Measurements from ENCODE around the gene CEP192.
"Not testable (repeated sequence)": the region's sequence is repeated elsewhere in the genome, so short reads cannot be mapped to it uniquely, and the experiment has no call there.

CEP192 gene

DNA sequence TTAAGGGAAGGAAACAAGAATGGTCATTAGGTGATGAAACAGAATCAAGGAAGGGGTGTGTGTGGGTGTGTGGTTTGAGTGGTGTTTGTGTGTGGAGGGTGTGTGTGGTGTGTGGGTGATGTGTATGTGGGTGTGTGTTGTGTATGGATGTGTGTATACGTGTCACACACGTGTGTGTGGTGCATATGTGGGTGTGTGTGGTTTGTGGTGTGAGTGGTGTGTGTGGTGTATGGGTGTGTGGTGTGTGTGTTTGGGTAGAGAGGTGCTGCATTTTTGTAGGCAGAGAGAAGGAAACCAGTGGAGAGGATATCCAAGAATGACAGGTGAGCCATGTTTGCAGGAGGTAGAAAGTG lies 1.1 kb upstream of the CEP192 start:
- no peak for DNase-seq (ENCODE audit: low spot score)

DNA sequence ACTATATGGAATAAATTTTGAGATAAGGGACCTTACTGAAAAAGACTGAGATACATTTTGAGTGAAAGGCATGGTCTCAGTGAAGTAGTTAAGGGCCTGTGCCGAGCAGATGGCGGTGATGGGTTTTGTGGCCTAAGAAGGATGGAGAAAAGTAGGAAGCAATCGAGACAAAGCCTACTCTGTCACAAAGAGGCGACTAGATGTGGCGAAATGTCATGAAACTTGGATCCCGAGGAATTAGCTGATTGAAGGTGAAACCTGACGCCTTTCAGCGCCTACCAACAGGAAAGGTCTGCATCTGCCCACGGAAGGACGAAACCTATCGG lies 558 bp upstream of the CEP192 start:
- DNase-seq (ENCODE audit: low spot score), result no peak

DNA sequence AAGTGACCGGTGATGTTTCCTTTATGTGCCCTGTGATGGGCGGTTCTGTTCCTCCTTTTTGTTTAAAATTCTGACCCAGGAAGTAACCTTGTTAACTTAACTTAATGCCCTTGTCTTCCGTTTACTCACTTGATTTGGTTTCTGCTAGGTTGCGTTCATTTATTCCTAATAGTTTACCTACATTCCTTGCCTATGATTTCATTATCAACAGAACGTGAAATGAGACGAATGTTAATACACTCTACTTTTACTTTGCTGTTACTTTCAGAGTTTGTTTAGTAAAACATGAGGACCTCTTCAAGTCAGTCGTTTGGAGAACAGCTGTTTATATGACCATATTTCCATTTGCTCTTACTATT lies 638 bp downstream of the CEP192 start:
- no peak for DNase-seq (ENCODE audit: low spot score)

DNA sequence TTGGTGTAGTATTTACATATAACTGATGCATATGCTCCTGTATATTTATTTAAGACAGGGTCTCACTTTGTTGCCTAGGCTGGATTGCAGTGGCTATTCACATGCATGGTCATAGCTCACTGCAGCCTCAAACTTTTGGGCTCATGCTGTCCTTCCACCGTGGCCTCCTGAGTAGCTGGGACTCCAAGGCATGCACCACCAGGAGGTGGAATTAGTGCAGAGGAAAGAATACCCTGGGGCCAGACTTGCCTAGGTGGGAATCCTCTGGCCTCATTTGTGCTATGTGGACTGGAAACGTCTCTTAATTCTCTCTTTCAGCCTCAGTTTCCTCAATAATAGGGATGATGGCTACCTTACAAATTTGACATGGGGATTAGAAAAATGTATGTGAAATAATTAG lies 2.3 kb downstream of the CEP192 start:
- no peak for DNase-seq (ENCODE audit: low spot score)

DNA sequence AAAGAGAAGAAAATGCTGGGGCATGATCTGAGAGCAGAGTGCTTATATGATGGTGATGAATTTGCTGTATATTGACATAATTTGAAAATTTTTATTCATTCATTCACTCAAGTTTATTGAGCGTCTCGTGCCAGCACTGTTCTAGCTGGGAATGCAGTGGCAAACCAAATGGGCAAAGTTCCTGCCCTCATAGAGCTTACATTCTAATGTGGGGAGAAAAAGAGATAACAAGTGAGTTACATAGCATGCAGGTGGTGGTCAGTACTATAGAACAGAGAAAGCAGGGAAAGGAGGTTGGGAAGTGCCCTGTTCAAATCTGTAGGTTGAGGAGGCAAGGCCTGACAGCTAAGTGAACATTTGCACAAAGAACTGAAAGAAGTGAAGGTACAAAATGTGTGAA lies 4.3 kb downstream of the CEP192 start:
- no peak for DNase-seq (ENCODE audit: low spot score)

DNA sequence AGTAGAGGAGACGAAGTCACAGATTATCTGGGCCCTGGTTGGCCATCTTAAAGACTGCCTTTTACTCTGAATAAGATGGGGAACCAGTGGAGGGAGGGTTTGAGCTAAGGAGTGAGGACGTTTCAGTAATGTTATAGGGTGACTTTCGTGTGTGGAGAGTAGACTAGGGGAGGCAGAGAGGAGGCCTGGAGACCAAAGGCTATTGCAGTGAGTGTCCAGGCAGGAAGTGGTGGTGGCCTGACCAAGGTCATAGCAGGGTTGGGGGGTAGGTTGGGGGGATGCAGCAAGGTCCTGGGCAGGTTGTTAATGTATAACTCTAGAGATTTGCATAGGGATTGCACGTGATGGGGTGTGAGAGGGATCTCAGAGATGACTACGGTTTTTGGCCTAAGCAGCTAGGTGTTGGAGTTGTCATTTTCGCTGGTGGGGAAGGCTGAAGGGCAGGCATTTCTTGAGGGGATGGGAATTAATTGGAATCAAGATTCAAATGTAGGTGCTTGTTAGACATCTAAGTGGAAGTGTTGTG lies 4.9 kb downstream of the CEP192 start:
- no peak for DNase-seq (ENCODE audit: low spot score)

DNA sequence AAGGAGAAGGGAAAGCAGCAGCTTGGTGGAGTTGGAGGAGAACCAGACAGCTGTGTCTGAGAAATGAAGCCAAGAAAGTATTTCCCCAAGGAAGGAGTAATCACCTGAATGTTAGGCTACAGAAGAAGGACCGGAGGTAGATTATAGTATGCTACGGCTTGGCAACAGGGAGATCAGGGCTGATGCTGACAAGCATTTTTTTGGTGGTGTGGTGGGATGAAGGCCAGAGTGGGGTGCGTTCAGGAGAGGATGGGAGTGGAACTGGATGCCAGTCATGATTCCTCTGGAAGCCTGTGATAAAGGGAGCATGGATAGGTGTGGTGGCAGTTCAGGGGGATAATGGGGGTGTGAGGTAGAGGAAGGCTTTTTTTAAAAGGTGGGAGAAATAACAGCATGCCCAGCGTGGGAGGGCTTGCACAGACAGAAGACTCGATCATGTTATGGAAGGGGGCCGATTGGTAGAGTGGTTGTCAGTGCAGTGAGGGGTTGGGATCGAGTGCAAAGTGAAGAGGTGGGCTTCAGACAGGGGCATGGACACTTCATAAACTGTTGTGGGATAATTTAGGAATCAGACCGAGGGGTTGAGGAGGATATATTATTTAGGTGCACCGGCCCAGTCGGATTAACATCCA lies 5.6 kb downstream of the CEP192 start:
- no peak for DNase-seq (ENCODE audit: low spot score)

DNA sequence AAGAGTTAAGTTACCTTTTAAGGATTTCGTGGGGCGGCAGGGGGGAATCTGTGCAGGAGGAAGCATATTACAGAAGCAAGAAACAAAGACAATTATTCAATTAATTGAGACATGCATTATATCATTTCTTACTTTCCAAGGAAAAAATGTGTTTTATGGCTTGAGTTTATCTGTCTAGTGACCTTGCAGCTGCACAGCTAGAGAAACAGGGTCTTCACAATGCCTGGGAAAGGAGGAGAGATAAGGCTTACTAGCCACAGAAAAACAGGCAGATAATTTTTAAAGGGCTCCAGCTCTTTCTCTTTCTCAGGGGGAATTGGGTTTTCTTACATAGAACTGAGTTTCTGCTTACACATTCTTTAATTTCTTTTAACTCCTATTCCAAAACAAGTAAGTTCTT lies 6.2 kb downstream of the CEP192 start:
- DNase-seq (ENCODE audit: low spot score), result not testable (repeated sequence)

DNA sequence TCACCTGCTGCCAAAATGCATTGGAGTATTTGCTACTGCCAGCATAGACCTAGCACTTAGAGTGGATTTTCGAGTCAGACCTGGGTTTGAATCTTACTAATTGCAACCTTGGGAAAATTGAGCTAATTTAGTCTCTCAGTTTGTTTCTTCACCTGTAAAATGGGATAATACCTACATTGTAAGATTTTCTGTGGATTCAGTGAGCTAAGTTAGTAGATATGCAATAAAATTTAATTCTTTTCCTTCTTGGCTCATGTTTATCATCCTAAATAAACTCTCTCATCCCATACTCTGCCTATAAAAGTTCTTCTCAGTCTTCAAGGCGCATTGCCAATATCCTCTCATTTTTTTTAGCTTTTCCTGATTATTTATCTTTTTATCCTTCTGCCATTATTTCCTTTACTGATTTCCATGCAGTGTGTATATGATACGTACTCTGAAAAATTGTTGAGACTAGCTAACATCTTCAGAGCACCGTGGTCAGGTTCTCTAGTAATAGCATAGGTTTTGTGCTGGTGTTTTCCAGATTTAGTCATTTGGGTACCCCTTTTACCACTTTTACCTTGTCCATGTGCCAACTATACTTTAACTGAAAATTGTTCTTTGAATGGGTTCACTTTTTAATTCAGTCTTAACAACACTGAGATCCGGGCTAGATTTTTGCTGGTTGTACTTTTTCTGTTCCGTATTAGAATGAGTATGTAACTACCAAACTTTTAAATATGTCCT lies 7.3 kb downstream of the CEP192 start:
- no peak for DNase-seq (ENCODE audit: low spot score)

DNA sequence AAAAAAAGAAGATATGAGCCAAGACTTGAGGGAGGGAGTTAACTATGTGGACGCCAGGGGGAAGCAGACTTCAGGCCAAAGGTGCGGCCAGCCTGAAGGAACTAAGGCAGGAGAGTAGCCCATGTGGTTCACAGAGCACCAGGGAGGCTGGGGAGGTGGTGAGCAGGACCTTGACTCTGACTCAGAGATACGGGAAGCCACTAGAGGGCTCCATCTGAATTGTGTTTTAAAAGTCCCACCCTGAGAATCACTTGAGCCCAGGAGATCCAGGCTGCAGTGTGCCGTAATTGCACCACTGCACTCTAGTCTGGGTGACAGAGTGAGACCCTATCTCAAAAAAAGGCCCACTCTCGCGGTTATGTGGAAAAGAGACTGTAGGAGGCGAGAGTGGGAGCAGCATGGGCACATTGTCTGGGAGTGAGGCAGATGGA lies 12.3 kb downstream of the CEP192 start:
- DNase-seq (ENCODE audit: low spot score), result peak; percentile 56

DNA sequence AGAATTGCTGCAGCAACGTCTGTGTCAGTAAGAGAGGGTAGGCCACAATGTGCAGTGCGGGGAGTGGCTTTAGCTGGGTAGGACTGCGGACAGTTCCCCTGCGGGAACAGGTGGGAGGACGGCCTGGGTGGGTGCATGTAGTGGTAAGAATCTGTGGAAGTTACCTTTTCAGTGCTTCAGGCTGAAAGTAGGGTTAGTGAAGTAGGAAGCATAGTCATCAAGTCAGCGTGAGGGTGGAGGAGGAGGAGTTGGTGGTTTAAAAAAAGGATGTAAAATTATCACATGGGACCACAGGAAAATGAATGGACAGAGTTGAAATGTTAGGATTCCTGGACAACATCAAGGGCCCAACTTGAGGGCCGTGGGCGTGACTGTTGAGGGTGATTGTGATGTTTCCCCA lies 13.2 kb downstream of the CEP192 start:
- no peak for DNase-seq (ENCODE audit: low spot score)

DNA sequence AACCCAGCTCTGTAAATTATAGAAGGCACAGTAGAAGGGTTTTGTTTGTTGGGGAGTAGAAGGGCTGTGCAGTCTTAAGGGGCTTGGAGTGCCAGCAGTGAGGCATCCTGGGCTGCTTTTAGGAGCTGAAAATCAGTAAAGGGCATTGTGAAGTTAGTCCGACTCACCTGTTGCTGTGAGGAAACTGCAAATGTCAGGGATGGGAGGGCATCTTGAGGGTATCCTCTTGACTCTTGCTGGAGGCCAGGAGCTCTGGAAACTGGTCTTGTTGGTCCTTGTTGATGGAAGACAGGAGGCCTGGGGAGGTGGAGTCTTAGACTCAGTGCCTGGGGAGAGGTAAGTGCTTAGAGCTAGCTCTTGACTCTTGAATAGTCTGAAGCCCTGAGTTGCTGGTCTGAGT lies 14.1 kb downstream of the CEP192 start:
- DNase-seq (ENCODE audit: low spot score), result no peak

DNA sequence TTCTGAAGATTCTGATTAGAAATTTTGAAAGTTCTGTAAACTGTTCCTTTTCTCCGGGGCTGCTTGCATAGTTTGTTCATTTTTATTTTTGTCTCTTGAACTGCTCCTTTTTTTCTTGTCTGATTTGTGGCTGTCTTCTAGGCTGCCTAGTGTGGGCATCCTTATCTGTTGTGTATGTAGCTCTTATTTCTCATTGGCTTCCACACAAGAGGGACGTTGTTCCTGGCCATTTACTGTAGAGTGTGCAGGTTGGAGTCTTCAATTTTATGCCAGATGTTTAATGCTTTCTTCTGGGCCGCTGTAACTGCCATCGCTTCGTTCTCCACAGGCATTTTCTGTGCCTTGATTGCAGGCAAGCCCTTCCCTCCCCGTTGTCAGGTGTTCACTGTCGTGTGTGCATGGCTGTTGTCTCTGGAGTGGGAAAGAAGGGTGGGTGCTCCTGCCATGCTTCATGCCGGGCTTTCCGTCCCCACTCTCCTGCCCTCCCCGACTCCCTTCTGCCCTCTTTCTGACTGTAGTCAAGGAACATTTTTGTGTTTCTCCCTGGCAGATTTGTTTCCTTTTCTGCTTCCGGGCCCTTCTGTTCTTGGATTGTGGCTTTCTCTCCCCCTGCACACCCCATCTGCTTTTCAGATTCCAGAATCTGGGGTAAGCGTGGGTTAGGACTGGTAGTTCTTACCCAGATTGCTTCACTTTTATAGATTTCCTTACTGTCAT lies 15.5 kb downstream of the CEP192 start:
- no peak for DNase-seq (ENCODE audit: low spot score)

DNA sequence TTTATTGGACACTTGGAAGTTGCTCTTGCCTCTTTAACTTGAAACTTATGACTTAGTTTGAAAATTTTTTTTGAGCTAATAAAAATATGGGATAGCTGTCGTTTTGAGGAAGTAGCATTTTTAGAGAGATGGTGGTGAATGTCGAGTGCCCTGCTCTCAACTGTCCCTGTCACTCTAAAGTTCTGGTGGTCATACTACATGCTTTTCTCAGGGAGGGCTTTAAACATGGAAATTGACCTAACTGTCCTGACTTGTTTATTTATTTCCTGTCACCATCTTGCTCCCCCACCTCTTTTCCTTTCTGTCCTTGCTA lies 16.0 kb downstream of the CEP192 start:
- DNase-seq (ENCODE audit: low spot score), result no peak

DNA sequence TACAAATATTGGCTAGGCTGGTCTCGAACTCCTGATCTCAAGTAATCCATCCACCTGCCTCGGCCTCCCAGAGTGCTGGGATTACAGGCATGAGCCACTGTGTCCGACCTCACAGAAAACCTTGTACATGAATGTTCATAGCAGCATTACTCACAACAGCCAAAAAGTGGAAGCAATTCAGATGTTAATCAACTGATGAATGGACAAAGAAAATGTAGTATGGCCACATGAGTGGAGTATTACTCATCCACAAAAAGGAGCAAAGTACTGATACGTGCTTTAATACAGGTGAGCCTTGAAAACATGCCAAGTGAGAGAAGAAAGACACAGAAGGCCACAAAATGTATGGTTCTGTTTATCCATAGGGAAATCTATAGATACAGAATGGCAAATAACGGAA lies 20.6 kb downstream of the CEP192 start:
- no peak for DNase-seq (ENCODE audit: low spot score)

DNA sequence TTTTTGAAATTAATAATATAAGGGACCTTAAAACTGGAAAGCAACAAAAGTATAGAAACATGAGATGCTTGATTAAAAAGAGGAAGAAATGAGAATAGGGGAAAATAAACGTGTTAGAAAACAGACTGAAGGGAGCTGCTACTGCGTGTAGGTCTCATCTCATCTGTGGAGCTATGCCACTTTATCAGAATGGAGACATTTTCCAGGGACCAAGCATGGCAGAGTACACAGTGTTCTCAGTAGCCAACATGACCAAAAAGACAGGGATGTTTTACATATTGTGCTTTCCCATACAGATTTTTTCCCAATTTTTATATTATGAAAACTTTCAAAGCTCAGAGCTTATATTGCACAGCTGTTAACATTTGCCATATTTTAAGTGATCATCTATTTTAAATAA lies 23.1 kb downstream of the CEP192 start:
- no peak for DNase-seq (ENCODE audit: low spot score)

DNA sequence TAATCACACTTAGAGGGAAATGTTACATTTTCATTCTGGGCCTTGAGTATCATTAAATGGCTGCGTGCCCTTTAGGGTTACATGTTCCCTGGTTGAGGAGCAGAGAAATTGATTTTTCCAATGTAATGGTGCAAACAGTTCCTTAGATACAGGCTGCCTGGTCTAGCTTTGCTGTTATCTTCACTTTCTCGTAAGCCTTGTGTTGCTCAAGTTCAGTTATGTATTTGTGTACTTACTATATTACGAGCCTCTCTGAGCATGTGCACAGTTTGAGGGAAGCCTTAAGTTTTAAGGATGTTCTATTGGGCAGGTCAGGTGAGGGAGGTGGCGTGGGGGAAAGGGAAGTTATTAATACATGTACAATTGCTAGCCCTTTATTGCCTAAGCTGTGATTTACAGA lies 23.7 kb downstream of the CEP192 start:
- no peak for DNase-seq (ENCODE audit: low spot score)

DNA sequence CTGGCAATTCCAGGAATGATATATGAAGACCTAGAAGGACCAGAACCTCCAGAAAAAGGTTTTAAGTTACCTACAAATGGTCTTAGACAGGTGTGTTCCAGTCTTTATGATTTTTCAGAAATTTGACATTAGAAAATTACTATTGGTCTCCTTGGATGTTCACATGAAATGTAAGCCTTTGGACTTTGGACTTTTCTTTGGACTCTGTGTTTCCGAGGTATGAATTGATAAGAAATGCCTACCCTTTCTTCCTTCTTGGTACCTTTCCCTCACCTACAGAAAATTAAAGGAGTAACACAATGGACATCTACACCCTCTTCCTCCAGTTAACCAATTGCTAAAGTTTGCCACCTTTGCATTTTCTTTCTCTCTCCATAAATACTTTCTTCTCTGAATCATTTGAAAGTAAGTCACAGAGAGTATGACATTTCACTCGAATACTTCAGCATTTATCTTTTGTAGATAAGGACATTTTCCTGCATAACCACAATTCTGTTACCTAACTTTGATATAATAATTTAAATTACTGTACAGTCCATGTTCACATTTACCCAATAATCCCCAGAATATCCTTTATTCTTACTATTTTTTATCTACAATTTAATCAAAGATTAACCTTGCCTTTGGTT lies 26.2 kb downstream of the CEP192 start:
- DNase-seq (ENCODE audit: low spot score), result no peak

DNA sequence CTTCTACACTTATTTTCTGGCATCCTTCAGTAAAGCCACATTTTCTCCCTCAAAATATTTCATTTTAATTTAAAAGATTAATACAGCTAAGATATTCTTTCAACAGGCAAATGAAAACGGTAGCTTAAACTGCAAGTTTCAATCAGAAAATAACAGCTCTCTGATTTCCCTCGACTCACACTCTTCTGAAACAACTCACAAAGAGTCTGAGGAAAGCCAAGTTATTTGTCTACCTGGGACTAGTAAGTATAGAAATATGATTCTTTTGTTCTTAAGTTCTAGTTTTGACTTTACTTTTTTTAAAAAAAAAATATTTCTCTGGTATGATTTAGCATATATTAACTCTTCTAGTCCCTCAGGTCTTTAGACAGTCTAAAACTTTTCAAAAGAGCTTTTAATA lies 27.2 kb downstream of the CEP192 start:
- no peak for DNase-seq (ENCODE audit: low spot score)

DNA sequence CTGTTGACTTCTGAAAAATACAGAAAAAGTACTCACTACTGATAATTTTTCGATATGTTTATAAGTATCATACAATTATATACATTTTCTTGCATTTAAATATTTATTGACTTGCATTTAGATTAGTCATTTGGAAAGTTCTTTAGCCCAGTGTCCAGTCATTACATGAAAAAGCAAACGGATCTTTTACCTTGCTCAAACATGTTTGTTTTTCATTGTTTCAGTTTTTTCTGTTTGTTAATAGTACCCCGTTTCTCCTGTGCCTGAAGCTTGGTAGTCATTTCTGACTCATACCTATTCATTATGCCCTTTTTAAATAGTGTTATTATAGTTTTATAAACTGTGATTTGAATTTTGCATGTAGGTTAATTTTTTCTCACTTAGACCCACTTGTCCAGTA lies 28.1 kb downstream of the CEP192 start:
- no peak for DNase-seq (ENCODE audit: low spot score)

DNA sequence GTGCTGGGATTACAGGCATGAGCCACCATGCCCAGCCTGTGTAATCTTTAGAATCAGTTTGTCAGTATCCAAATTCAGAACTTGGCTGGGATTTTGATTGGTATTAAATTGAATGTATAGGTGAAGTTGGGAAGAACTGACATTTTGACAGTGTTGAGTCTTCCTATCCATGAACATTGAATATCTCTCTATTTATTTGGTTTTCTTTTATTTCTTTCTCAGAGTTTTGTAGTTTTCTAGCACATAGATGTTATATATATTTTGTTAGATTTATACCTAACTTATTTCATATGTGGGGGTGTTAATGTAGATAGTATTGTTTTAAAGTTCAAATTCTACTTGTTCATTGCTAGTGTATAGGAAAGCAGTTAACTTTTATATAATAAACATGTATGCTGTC lies 31.5 kb downstream of the CEP192 start:
- no peak for DNase-seq (ENCODE audit: low spot score)

DNA sequence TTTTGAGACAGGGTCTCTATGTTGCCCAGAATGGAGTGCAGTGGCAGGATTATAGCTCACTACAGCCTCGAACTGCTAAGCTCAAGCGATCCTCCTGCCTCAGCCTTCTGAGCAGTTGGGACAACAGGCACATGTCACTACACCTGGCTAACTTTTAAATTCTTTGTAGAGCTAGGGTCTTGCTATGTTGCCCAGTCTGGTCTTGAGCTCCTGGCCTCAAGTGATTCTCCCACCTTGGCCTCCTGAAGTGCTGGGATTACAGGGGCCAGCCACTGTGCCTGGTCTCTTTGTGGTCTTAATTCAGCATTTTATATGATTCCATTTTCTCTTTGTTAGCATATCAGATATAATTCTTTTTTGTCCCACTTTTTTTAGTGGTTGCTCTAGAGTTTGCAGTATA lies 34.1 kb downstream of the CEP192 start:
- no peak for DNase-seq (ENCODE audit: low spot score)

DNA sequence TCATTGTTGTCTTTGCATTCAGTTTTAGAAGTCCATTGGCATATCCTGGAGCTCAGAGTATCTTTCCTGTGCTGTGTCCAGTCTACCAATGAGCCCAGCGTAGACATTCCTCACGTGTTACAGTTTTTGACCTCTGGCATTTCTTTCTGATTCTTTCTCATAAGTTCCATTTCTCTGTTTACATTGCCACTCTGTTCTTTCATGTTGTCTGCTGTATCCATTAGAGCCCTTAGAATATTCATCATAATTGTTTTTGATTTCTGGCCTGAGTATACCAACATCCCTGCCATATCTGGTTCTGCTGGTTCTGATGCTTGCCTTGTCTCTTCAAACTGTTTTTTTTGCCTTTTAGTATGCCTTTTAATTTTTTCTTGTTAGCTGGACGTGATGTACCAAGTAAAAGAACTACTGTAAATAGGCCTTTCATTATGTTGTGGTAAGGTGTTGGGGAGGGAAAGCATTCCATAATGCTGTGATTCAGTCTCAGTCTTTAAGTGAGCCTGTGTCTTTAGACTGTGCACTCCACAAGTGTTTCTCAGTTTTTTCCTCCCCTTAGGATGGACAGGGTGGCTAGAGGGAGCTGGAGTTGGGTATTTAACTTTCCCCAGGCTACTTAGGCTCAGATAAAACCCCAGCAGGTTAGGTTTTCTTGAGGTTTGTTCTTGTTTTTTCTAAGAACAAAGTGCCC lies 35.6 kb downstream of the CEP192 start:
- no peak for DNase-seq (ENCODE audit: low spot score)

All from cerebellar cortex (tissue), 1 donor.